ENCODE data around the gene ATP11B.

- TF ChIP-seq EZH2 (IDR thresholded peaks at IDR 0.05; ENCODE audit: low read depth, unreplicated experiment) (no peak), CTCF (conservative IDR thresholded peaks at IDR 0.05; ENCODE audit: low read depth in 2 of 2) (no peak), CREB1 (CRISPR knock-in tag; IDR thresholded peaks at IDR 0.05; ENCODE audit: low read depth) (no peak), POLR2AphosphoS5 (IDR thresholded peaks at IDR 0.05; ENCODE audit: low read depth) (no peak), JUNB (IDR thresholded peaks at IDR 0.05; ENCODE audit: unreplicated experiment) (no peak), ZNF114 (CRISPR knock-in tag; IDR thresholded peaks at IDR 0.05) (no peak), ZNF462 (CRISPR knock-in tag; IDR thresholded peaks at IDR 0.05) (no peak), ETS1 (IDR thresholded peaks at IDR 0.05) (no peak), REST (IDR thresholded peaks at IDR 0.05; ENCODE audit: unreplicated experiment) (no peak), ZNF331 (CRISPR knock-in tag; IDR thresholded peaks at IDR 0.05; ENCODE audit: low read depth) (no peak), EZH2phosphoT487 (IDR thresholded peaks at IDR 0.05; ENCODE audit: unreplicated experiment) (no peak), NANOG (IDR thresholded peaks at IDR 0.05; ENCODE audit: borderline replicate concordance) (no peak), STAT1 (IDR thresholded peaks at IDR 0.05; ENCODE audit: unreplicated experiment) (no peak)
Measured at GRCh38 chr3:182793663-182794454, 555 bp downstream of the ATP11B start.
